MCF 10A (cell line): Measurements from ENCODE around the gene UBE2J1. TPM values are rescaled to one million over a fixed set of nuclear protein-coding genes. Genes with fewer than 3 reads are reported as not detected.

Experiments
- BruUV-seq: library from RNA; stranded (reverse); fragments of 400-500 nt; replicated peaks from 2 replicates; lab custom pipeline; 2021; lab: Mats Ljungman, UMichigan
- CTCF ChIA-PET: fragments of 300-600 bp; sonication (Branson Sonifier 250); formaldehyde crosslinking; extraction: SDS; loops from one replicate; lab custom pipeline; 2021; ENCODE audit warnings: antibody characterized with exemption, inconsistent platforms; lab: Yijun Ruan, JAX
- POLR2A ChIA-PET: fragments of 300-600, 350-650 bp; sonication (Branson Sonifier 250); formaldehyde crosslinking; extraction: SDS; loops from one replicate; lab custom pipeline; 2020; ENCODE audit warnings: antibody characterized with exemption, inconsistent platforms; lab: Yijun Ruan, JAX
- DNase-seq: peaks from one replicate; pipeline ENCODE4 v3.0.0-alpha.2; 2018; ENCODE audit not compliant: unreplicated experiment
- H3K27ac Mint-ChIP-seq: one replicate; pipeline ENCODE4 v1.8.0; 2022; ENCODE audit warnings: mild to moderate bottlenecking, low read depth, mixed read lengths; ENCODE audit not compliant: unreplicated experiment
- H3K27me3 Mint-ChIP-seq: one replicate; pipeline ENCODE4 v1.8.0; 2022; ENCODE audit warnings: mixed read lengths; ENCODE audit not compliant: insufficient read depth, unreplicated experiment
- H3K36me3 Mint-ChIP-seq: one replicate; pipeline ENCODE4 v1.8.0; 2022; ENCODE audit warnings: mild to moderate bottlenecking, moderate library complexity, mixed read lengths; ENCODE audit not compliant: insufficient read depth, unreplicated experiment
- H3K4me1 Mint-ChIP-seq: one replicate; pipeline ENCODE4 v1.8.0; 2022; ENCODE audit warnings: mixed read lengths; ENCODE audit not compliant: insufficient read depth, unreplicated experiment
- H3K4me3 Mint-ChIP-seq: one replicate; pipeline ENCODE4 v1.8.0; 2022; ENCODE audit warnings: mild to moderate bottlenecking, moderate library complexity, mixed read lengths; ENCODE audit not compliant: unreplicated experiment
- H3K9me3 Mint-ChIP-seq: one replicate; pipeline ENCODE4 v1.8.0; 2022; ENCODE audit warnings: mixed read lengths; ENCODE audit not compliant: unreplicated experiment
- CTCF ChIP-seq: fragments of 200-600 bp; IDR thresholded peaks from one replicate; pipeline ENCODE4 v1.8.0; 2022; ENCODE audit warnings: antibody characterized with exemption, mild to moderate bottlenecking; ENCODE audit not compliant: unreplicated experiment
- intact Hi-C: fragments of 100-400 bp; cut with micrococcal nuclease; formaldehyde crosslinking; loops from 2 replicates; pipeline ENCODE4 v1.14.1; 2022
- total RNA-seq: library from RNA; stranded (reverse); gene quantifications from 2 replicates; pipeline ENCODE4 v1.2.3, GENCODE V29; 2022

UBE2J1 gene
- total RNA-seq, 1 experiment from 2014 or later = 39.0 TPM

- ChIA-PET CTCF (interaction anchor here (0.6 to 2.8 kb wide), 4 partner anchors 13 to 26 kb away, joined by 3 to 16 read pairs (median 4); no protein-coding TSS in a partner anchor), POLR2A (no interaction called here)
- H3K36me3 Mint-ChIP-seq = no peaks in the 10 kb centered on the region
- no peak overlapping the region for H3K4me3 Mint-ChIP-seq
- intact Hi-C loops = no loop called here
- no peak for TF ChIP-seq CTCF
- no TSS peak for BruUV-seq
- H3K4me1 Mint-ChIP-seq = peaks cover 6% of the 10 kb centered on the region
- no peaks in the 10 kb centered on the region for H3K9me3 Mint-ChIP-seq
- H3K27ac Mint-ChIP-seq = no peak overlapping the region
- peak; percentile 76 for DNase-seq
- H3K27me3 Mint-ChIP-seq = no peaks in the 10 kb centered on the region
These were observed 32.7 kb upstream of the UBE2J1 start for GRCh38 chr6:89385156-89385667.

GRCh38 chr6:89381031-89381430, 28.5 kb upstream of the UBE2J1 start:
- Mint-ChIP-seq H3K36me3 (no peaks in the 10 kb centered on the region), H3K27me3 (no peaks in the 10 kb centered on the region), H3K9me3 (no peaks in the 10 kb centered on the region), H3K4me3 (no peak overlapping the region), H3K27ac (no peak overlapping the region), H3K4me1 (peaks cover 6% of the 10 kb centered on the region)
- no TSS peak for BruUV-seq
- TF ChIP-seq CTCF = no peak
- DNase-seq = no peak
- POLR2A ChIA-PET = no interaction called here
- CTCF ChIA-PET = interaction anchor here (0.6 to 2.1 kb wide), 3 partner anchors 9 to 51 kb away, joined by 3 to 12 read pairs (median 3); no protein-coding TSS in a partner anchor
- intact Hi-C loops = no loop called here

- POLR2A ChIA-PET = interaction anchor here (2.7 kb wide), 1 partner anchor 27 kb away, joined by 11 read pairs; the partner anchor contains the start of gene UBE2J1
- DNase-seq = no peak
- BruUV-seq = no TSS peak
- TF ChIP-seq CTCF = no peak
- intact Hi-C loops = no loop called here
- Mint-ChIP-seq H3K27ac (no peak overlapping the region), H3K36me3 (no peaks in the 10 kb centered on the region), H3K27me3 (no peaks in the 10 kb centered on the region), H3K4me3 (no peak overlapping the region), H3K4me1 (no peaks in the 10 kb centered on the region), H3K9me3 (no peaks in the 10 kb centered on the region)
- CTCF ChIA-PET = interaction anchor here (0.8 kb wide), 1 partner anchor 17 kb away, joined by 4 read pairs; no protein-coding TSS in a partner anchor
These were observed 26.8 kb upstream of the UBE2J1 start for GRCh38 chr6:89379281-89379680.

- no peaks in the 10 kb centered on the region for H3K36me3 Mint-ChIP-seq
- CTCF ChIA-PET = interaction anchor here (0.7 to 0.8 kb wide), 2 partner anchors 11 to 16 kb away, joined by 4 to 5 read pairs; no protein-coding TSS in a partner anchor
- TF ChIP-seq CTCF = no peak
- no peak overlapping the region for H3K4me3 Mint-ChIP-seq
- no peak overlapping the region for H3K27ac Mint-ChIP-seq
- POLR2A ChIA-PET = interaction anchor here (0.8 to 2.7 kb wide), 2 partner anchors 27 to 145 kb away, joined by 5 to 11 read pairs; partner anchors contain the start of gene UBE2J1
- intact Hi-C loops = no loop called here
- H3K4me1 Mint-ChIP-seq = no peaks in the 10 kb centered on the region
- no peak for DNase-seq
- BruUV-seq = no TSS peak
- H3K27me3 Mint-ChIP-seq = no peaks in the 10 kb centered on the region
- H3K9me3 Mint-ChIP-seq = no peaks in the 10 kb centered on the region
These were observed 26.1 kb upstream of the UBE2J1 start for GRCh38 chr6:89378628-89379027.
